Gastrocnemius medialis (tissue), 4 donors: ENCODE data around the gene CASKIN1. TPM values are rescaled to one million over a fixed set of nuclear protein-coding genes. Genes with fewer than 3 reads are reported as not detected.

ENCODE experiments used
- ATAC-seq, 2 donors: fragments of 150-250 bp; one replicate each; pipeline ENCODE4 v1.9.1; 2016
- DNase-seq, 2 donors: peaks; one replicate each; pipeline ENCODE4 v3.0.0-alpha.2; 2019
- H3K27ac ChIP-seq, 4 donors: fragments of 200-600 bp; sonication (generic); 1 replicate in 1 of 4; 2 replicates in 3 of 4; pipeline ENCODE4 v1.5.1; 2016 to 2018; ENCODE audit warnings: mild to moderate bottlenecking in 2 of 4, moderate library complexity in 1 of 4
- H3K27me3 ChIP-seq, 3 donors: fragments of 200-600 bp; sonication (generic) in 2 of 3; 1 replicate in 1 of 3; 2 replicates in 2 of 3; pipeline versions ENCODE4 v1.5.1 to v1.6.0; 2016 to 2019; ENCODE audit warnings: mild to moderate bottlenecking in 1 of 3, moderate library complexity in 1 of 3
- H3K36me3 ChIP-seq, 2 donors: fragments of 200-600 bp; sonication (generic) in 1 of 2; one replicate each; pipeline ENCODE4 v1.5.1; 2017 to 2018
- H3K4me1 ChIP-seq, 2 donors: fragments of 200-600 bp; sonication (generic) in 1 of 2; one replicate each; pipeline ENCODE4 v1.5.1; 2016 to 2017; ENCODE audit warnings: mild to moderate bottlenecking in 2 of 2
- H3K4me3 ChIP-seq, 4 donors: fragments of 200-600 bp; sonication (generic) in 3 of 4; 1 replicate in 1 of 4; 2 replicates in 3 of 4; pipeline ENCODE4 v1.5.1; 2016 to 2019; ENCODE audit warnings: mild to moderate bottlenecking in 2 of 4
- H3K9me3 ChIP-seq, 3 donors: fragments of 200-600 bp; sonication (generic) in 2 of 3; 1 replicate in 1 of 3; 2 replicates in 2 of 3; pipeline ENCODE4 v1.5.1; 2016 to 2019
- POLR2A ChIP-seq, 2 donors: fragments of 450-650 bp; IDR thresholded peaks; one replicate each; pipeline ENCODE4 v1.6.1; 2017; ENCODE audit warnings: antibody characterized with exemption in 2 of 2, mild to moderate bottlenecking in 2 of 2, moderate library complexity in 2 of 2
- in situ Hi-C, 4 donors: fragments of 200-750 bp; cut with MboI; loops; one replicate each; pipeline versions ENCODE4 v1.15.0 to v1.8.0; 2017; ENCODE audit warnings: low sequenced_read_pairs in 4 of 4
- intact Hi-C: fragments of 100-400 bp; cut with DNase I; formaldehyde crosslinking; loops from one replicate; pipeline ENCODE4 v1.15.1; 2023; ENCODE audit warnings: low total_unique reads
- total RNA-seq, 4 donors: library from RNA; depleted of rRNA; stranded (reverse); fragments of >200 nt; gene quantifications; one replicate each; pipeline versions ENCODE4 v1.1.0 to v1.2.3, GENCODE V29; 2016
- TF ChIP-seq, protein P1 (sequence below), 5 experiments: fragments of 450-650 bp in 3 of 5; fragments of 200-600 bp in 2 of 5; sonication (generic) in 2 of 5; IDR thresholded peaks in 4 of 5; conservative IDR thresholded peaks in 1 of 5; 1 replicate in 4 of 5; 2 replicates in 1 of 5; pipeline ENCODE4 v1.5.1; 2016 to 2019; ENCODE audit warnings: antibody characterized with exemption in 5 of 5, mild to moderate bottlenecking in 3 of 5, moderate library complexity in 3 of 5

The CASKIN1 gene
- total RNA-seq, 4 donors from 2014 or later = 0.07 to 0.51 (median 0.10) TPM; not detected in 1

DNA sequence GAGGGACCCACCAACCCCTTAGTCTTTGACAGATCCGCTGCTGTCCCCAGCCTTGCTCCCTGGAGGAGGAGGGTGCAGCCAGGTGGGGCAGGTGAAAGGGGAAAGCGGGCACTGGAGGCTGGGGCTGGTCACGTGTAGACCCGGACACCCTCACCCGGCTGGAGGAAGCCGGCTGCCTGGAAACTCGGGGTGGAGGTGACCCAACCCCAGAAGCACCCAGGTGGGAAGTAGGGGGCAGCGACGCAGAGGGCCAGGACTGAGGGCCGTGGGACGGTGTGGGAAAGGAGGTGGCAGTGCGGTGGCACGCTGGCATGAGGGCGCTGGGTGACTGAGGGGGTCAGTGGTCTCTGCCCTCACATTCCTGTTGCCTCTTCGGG, 38.2 kb downstream of the CASKIN1 start:
- no peak for DNase-seq
- no peak for ATAC-seq
- in situ Hi-C loops (no loop called here), intact Hi-C loops (loop anchor here (5.0 kb wide), 1 partner anchor 514 kb away; no protein-coding TSS in a partner anchor)
- TF ChIP-seq POLR2A (IDR thresholded peaks at IDR 0.05) = no peak
- TF ChIP-seq, protein P1, sequence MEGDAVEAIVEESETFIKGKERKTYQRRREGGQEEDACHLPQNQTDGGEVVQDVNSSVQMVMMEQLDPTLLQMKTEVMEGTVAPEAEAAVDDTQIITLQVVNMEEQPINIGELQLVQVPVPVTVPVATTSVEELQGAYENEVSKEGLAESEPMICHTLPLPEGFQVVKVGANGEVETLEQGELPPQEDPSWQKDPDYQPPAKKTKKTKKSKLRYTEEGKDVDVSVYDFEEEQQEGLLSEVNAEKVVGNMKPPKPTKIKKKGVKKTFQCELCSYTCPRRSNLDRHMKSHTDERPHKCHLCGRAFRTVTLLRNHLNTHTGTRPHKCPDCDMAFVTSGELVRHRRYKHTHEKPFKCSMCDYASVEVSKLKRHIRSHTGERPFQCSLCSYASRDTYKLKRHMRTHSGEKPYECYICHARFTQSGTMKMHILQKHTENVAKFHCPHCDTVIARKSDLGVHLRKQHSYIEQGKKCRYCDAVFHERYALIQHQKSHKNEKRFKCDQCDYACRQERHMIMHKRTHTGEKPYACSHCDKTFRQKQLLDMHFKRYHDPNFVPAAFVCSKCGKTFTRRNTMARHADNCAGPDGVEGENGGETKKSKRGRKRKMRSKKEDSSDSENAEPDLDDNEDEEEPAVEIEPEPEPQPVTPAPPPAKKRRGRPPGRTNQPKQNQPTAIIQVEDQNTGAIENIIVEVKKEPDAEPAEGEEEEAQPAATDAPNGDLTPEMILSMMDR (IDR thresholded peaks at IDR 0.05 in 4 of 5, conservative IDR thresholded peaks at IDR 0.05 in 1 of 5) = no peak
- no peaks in the 10 kb centered on the region for H3K36me3 ChIP-seq
- peaks cover 27 to 46% of the 10 kb centered on the region in 2 donors for H3K4me1 ChIP-seq
- no peak overlapping the region for H3K4me3 ChIP-seq
- no peaks in the 10 kb centered on the region for H3K27me3 ChIP-seq
- no peaks in the 10 kb centered on the region for H3K9me3 ChIP-seq
- no peak overlapping the region for H3K27ac ChIP-seq

DNA sequence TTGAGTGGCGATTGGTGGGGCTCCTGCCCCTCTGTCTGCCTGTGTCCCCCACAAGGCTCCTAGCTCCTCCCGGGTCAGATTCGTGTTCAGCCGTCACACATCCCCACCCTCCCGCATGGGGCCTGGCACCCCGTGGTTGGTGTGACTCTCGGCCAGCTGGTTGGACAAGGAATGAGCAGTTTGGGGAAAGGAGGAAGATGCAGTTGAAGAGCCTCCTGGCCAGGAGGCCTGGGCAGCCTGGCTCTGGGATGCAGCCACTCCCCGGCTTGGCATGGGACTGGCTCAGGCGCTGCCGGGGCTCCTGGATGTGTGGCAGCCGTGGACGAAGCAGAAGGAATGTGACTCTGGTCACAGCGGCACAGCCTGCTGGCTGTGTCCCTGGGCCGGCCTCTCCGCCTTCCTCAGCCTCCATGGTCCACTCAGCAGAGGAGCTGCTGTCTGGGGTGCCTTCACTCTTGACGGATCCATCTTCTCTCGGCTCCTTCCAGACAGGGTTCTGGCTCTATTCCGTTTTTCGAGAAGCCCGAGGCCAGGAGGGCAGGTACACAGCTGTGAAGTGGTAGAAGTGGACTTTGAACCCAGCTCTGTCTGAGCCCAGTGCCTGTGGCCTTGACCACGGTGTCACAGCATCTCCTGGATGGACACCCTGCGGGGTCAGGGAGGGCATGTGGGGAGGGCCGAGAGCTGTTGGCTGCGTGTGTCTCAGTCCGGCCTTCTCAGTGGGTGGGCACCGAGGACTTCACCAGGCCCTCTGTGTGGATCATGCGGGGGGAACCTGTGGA, 38.7 kb downstream of the CASKIN1 start:
- no peak for ATAC-seq
- Histone ChIP-seq H3K36me3 (no peaks in the 10 kb centered on the region), H3K27me3 (no peaks in the 10 kb centered on the region), H3K4me3 (no peak overlapping the region), H3K4me1 (peaks cover 33 to 51% of the 10 kb centered on the region in 2 donors), H3K9me3 (no peaks in the 10 kb centered on the region), H3K27ac (peak overlapping the region in 3 of 4 donors; percentile 10 to 28 (median 18))
- DNase-seq = no peak
- intact Hi-C loops = loop anchor here (5.0 kb wide), 1 partner anchor 515 kb away; no protein-coding TSS in a partner anchor
- in situ Hi-C loops = no loop called here
- TF ChIP-seq, protein P1 (IDR thresholded peaks at IDR 0.05 in 4 of 5, conservative IDR thresholded peaks at IDR 0.05 in 1 of 5) = no peak
- no peak for TF ChIP-seq POLR2A (IDR thresholded peaks at IDR 0.05)

DNA sequence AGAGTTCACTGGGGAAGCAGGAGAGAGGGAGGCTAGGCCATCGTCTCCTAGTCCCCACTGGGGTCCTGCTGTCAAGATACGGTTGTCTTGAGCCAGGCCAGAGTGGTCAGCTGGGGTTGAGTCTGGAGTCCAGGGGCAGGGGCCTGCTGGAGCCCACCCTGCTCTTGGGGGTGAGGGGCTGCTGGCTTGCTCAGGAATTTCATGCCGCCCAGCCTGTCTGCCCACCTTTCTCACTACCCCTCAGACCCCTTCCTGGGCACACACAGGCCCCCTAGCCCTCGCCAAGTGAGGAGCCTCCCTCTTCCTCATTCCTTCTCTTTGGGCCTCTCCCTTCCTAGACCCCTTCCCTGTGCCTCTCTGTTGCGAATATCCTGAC, 39.6 kb downstream of the CASKIN1 start:
- in situ Hi-C loops (no loop called here), intact Hi-C loops (loop anchor here (5.0 kb wide), 1 partner anchor 515 kb away; no protein-coding TSS in a partner anchor)
- H3K36me3 ChIP-seq = no peaks in the 10 kb centered on the region
- H3K4me3 ChIP-seq = peak overlapping the region; percentile 57 to 82 (median 74)
- H3K27ac ChIP-seq = peak overlapping the region in 3 of 4 donors; percentile 18 to 76 (median 28)
- no peaks in the 10 kb centered on the region for H3K9me3 ChIP-seq
- no peak for ATAC-seq
- TF ChIP-seq POLR2A (IDR thresholded peaks at IDR 0.05) = no peak
- TF ChIP-seq, protein P1 (IDR thresholded peaks at IDR 0.05 in 4 of 5, conservative IDR thresholded peaks at IDR 0.05 in 1 of 5) = no peak
- H3K27me3 ChIP-seq = no peaks in the 10 kb centered on the region
- H3K4me1 ChIP-seq = peaks cover 42 to 60% of the 10 kb centered on the region in 2 donors
- DNase-seq = no peak

DNA sequence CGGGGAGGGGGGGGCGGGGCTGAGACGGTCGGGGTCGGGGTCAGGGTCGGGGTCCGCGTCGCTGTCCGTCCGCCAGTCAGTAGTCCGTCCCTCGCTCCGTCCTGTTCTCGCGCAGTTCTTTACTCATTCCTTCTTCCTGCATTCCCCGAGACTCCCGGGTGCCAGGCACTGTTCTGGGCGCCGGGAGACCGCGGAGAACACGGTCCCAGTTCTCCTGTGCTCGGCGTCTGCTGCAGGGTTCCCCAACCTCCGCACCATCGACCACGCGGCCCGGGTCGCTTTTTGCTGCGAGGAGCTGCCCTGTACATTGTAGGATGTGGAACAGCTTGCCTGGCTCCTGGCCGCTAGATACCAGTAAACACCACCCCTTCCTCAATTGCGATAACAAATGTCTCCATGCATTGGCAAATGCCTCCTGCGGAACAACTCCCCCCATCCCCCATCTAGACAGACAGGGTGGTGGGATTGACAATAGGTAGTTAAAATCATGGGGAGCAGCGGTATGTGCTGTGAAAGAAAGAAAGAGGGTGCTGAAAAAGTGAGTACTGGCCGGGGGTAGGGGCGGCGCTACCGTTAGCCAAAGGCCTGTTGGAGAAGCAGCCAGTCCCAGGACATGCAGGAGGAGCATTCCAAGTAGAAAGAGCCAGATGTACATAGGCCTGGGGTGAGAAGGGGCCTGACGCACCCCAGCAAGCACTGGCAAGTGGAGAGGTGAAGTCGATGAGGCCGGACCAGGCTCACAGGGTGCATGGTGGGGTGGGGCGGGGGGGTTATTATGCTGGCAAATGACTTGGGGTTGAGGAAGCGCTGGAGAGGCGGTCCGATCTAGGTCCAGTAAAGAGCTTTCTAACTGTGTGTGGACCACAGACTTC, 40.2 kb downstream of the CASKIN1 start:
- DNase-seq (no peak), ATAC-seq (no peak)
- Histone ChIP-seq H3K27me3 (no peaks in the 10 kb centered on the region), H3K27ac (peak overlapping the region; percentile 56 to 83 (median 72)), H3K9me3 (no peaks in the 10 kb centered on the region), H3K4me3 (peak overlapping the region; percentile 57 to 82 (median 74)), H3K4me1 (peaks cover 48 to 63% of the 10 kb centered on the region in 2 donors), H3K36me3 (no peaks in the 10 kb centered on the region)
- intact Hi-C loops (loop anchor here (1.0 to 5.0 kb wide), 3 partner anchors 95 to 516 kb away; partner anchors contain the start of genes ECI1 and RNPS1), in situ Hi-C loops (no loop called here)
- TF ChIP-seq, protein P1 (IDR thresholded peaks at IDR 0.05 in 4 of 5, conservative IDR thresholded peaks at IDR 0.05 in 1 of 5) = no peak
- no peak for TF ChIP-seq POLR2A (IDR thresholded peaks at IDR 0.05)
